Measurements from ENCODE around the gene EFR3B. TPM values are rescaled to one million over a fixed set of nuclear protein-coding genes. Genes with fewer than 3 reads are reported as not detected.
A peak's percentile ranks its signal among the peaks of the same experiment; 100 is the strongest.

EFR3B gene
- total and polyA plus RNA-seq, 2 of the 4 experiments (the other 2 are of a cell fraction): 0.38 to 0.90 TPM

- no peak overlapping the region for H3K4ac ChIP-seq (ENCODE audit: low read depth, low read length)
- ChIA-PET CTCF (no interaction called here), POLR2A (ENCODE audit: unreplicated experiment) (no interaction called here)
- TF ChIP-seq RFX5 (IDR thresholded peaks at IDR 0.05; ENCODE audit: low read depth, low read length): no peak
- 0 out of 2 replicates have a peak, but pooled peaks have one; percentile 22 for TF ChIP-seq BHLHE40 (IDR thresholded peaks at IDR 0.05; ENCODE audit: low read depth, low read length)
- peak overlapping the region; percentile 35; the same call in 1 of the 2 replicates for H3K23ac ChIP-seq (ENCODE audit: low read depth, low read length)
- 0 out of 2 replicates have a peak, but pooled peaks cover 3% of the 10 kb centered on the region for H3K9me1 ChIP-seq (ENCODE audit: insufficient read depth, low read length)
- peak overlapping the region; percentile 25; the same call in 1 of the 2 replicates for H3K14ac ChIP-seq (replicated peaks; ENCODE audit: low read depth, low read length)
- peaks cover 13% of the 10 kb centered on the region for H3K4me1 ChIP-seq (ENCODE audit: control insufficient read depth, insufficient read depth, low read length)
- H3K18ac ChIP-seq (ENCODE audit: low read depth, low read length): no peak overlapping the region
- no peak overlapping the region for H3K56ac ChIP-seq (ENCODE audit: extremely low read depth, insufficient read depth, low read length)
- no peak overlapping the region for H2BK120ac ChIP-seq (ENCODE audit: low read depth, low read length)
- H3K36me3 ChIP-seq (ENCODE audit: control insufficient read depth, insufficient read depth, low read length): no peaks in the 10 kb centered on the region
- no peak overlapping the region for H3K4me3 ChIP-seq (ENCODE audit: insufficient read depth, low read depth, low read length)
- no peak overlapping the region for H2BK20ac ChIP-seq (ENCODE audit: low read depth, low read length)
- no peaks in the 10 kb centered on the region for H3K9me3 ChIP-seq (ENCODE audit: control insufficient read depth, insufficient read depth, low read length)
- no peak overlapping the region for H2BK5ac ChIP-seq (ENCODE audit: low read depth, low read length, poor library complexity, severe bottlenecking)
- 0% methylated on average over 3 of the region's 6 CpGs; no CpG with 5 or more reads in 1 of the 2 experiments for WGBS, 2 experiments (ENCODE audit: extremely low coverage in 2 of 2, insufficient read length in 1 of 2)
- no peaks in the 10 kb centered on the region for H4K20me1 ChIP-seq (ENCODE audit: insufficient read depth, low read length)
- H3K27ac ChIP-seq (ENCODE audit: insufficient read depth, low read length): no peak overlapping the region
- dilution Hi-C loops (cut with HindIII; ENCODE audit: low sequenced_read_pairs, unreplicated experiment): no loop called here
- no peaks in the 10 kb centered on the region for H3K79me1 ChIP-seq (ENCODE audit: low read depth in 1 of 2, low read length in 2 of 2)
- no peaks in the 10 kb centered on the region for H3K27me3 ChIP-seq (ENCODE audit: control insufficient read depth, insufficient read depth, low read length)
- H4K91ac ChIP-seq (ENCODE audit: insufficient read depth, low read depth, low read length): no peak overlapping the region
- 0 out of 4 replicates have a peak overlapping the region, but pooled peaks of 1 of the 2 experiments have one; percentile 14 for H4K8ac ChIP-seq (ENCODE audit: low read depth in 2 of 2, low read length in 2 of 2)
- H2AK9ac ChIP-seq (replicated peaks; ENCODE audit: low read depth, low read length, poor library complexity): no peak overlapping the region
- H2BK15ac ChIP-seq (ENCODE audit: low read depth, low read length): no peak overlapping the region
- H4K5ac ChIP-seq (ENCODE audit: low read depth, low read length): no peak overlapping the region
- in situ Hi-C loops (cut with MboI; ENCODE audit: low sequenced_read_pairs): no loop called here
- H3K4me2 ChIP-seq (ENCODE audit: low read depth, low read length): peak overlapping the region; percentile 79
- no peak overlapping the region for H3K9ac ChIP-seq (ENCODE audit: low read depth, low read length)
- no TSS peak for BruUV-seq (replicated peaks)
- intact Hi-C loops (cut with micrococcal nuclease): loop anchor here (5.0 kb wide), 1 partner anchor 42 kb away; the partner anchor contains the start of gene EFR3B
- peak; percentile 68 for DNase-seq
- peak overlapping the region; percentile 88 for H2AFZ ChIP-seq (replicated peaks; ENCODE audit: low read length, poor library complexity)
- ATAC-seq (ENCODE audit: low read depth): peak; percentile 73
- no peak overlapping the region for H2AK5ac ChIP-seq (ENCODE audit: low read depth, low read length)
Observed at GRCh38 chr2:25000503-25001324, 41.2 kb upstream of the EFR3B start.

Data from IMR-90 (cell line).